ENCODE measurements around the gene LRRC8A.

- no peak for TF ChIP-seq CTCF (IDR thresholded peaks at IDR 0.05; ENCODE audit: low read depth, low read length)
- no peak for TF ChIP-seq EZH2phosphoT487 (IDR thresholded peaks at IDR 0.05; ENCODE audit: low read depth)
Observed at GRCh38 chr9:128893354-128893753, 11.4 kb downstream of the LRRC8A start.

Data from OCI-LY3 (cell line).